Adipose tissue (tissue), 3 donors: ENCODE measurements around the gene EID2. TPM values are rescaled to one million over a fixed set of nuclear protein-coding genes. Genes with fewer than 3 reads are reported as not detected.

ENCODE experiments used
- H3K27ac ChIP-seq: one replicate; pipeline ENCODE4 v1.5.1; 2013; ENCODE audit warnings: low read depth, low read length
- WGBS, 3 donors: extraction: QIAGEN DNeasy Blood & Tissue Kit; methylation state at CpG; one replicate each; pipeline ENCODE4 v1.1.7; 2013; 5-methylcytosine and 5-hydroxymethylcytosine counted together
- polyA plus RNA-seq, 3 donors: library from polyadenylated mRNA; stranded (reverse); fragments of 200-250 nt; gene quantifications; one replicate each; pipeline ENCODE4 v1.2.3, GENCODE V29; 2013
- donor health status: healthy with polysubstance abuse.
- donor health status: Bipolar disorder and iron deficiency.
- donor health status: healthy.

EID2 gene
- polyA plus RNA-seq = 10 to 100 TPM in 1 of 3 donors, 1 to 10 TPM in 2; 5.2 to 11.1 (median 9.2) TPM

- peak within 1 kb of the TSS; percentile 56 for H3K27ac ChIP-seq
- WGBS, 3 donors = 0% methylated on average over 71 to 84 of the region's 84 CpGs
Measured at GRCh38 chr19:39539518-39540332, at the start of gene EID2. TSS of gene EID2 (minus strand) at chr19:39540161. CDS start at chr19:39540079, 82 bp downstream.

- no peak overlapping the region for H3K27ac ChIP-seq
- 32 to 37% (median 37%) methylated on average over 2 of the region's 2 CpGs for WGBS, 3 donors
Measured at GRCh38 chr19:39588066-39588465, 48.1 kb upstream of the EID2 start.

GRCh38 chr19:39587496-39587895, 47.5 kb upstream of the EID2 start:
- H3K27ac ChIP-seq = no peak overlapping the region
- 53 to 65% (median 58%) methylated on average over 4 of the region's 4 CpGs for WGBS, 3 donors

- WGBS, 3 donors = 57 to 69% (median 67%) methylated on average over 8 of the region's 8 CpGs
- H3K27ac ChIP-seq = no peak overlapping the region
Measured at GRCh38 chr19:39582891-39583625, 43.1 kb upstream of the EID2 start.

GRCh38 chr19:39582442-39582841, 42.5 kb upstream of the EID2 start:
- WGBS, 3 donors = 41 to 61% (median 57%) methylated on average over 4 of the region's 4 CpGs
- H3K27ac ChIP-seq = no peak overlapping the region

GRCh38 chr19:39568604-39569003, 28.6 kb upstream of the EID2 start:
- 43 to 69% (median 62%) methylated on average over 3 of the region's 3 CpGs for WGBS, 3 donors
- no peak overlapping the region for H3K27ac ChIP-seq

- 37 to 48% (median 43%) methylated on average over 3 of the region's 3 CpGs for WGBS, 3 donors
- no peak overlapping the region for H3K27ac ChIP-seq
Measured at GRCh38 chr19:39566064-39566463, 26.1 kb upstream of the EID2 start.

- H3K27ac ChIP-seq = no peak overlapping the region
- 72 to 82% (median 73%) methylated on average over 2 of the region's 2 CpGs for WGBS, 3 donors
Measured at GRCh38 chr19:39563408-39563807, 23.4 kb upstream of the EID2 start.

- 67 to 72% (median 68%) methylated on average over 6 of the region's 6 CpGs for WGBS, 3 donors
Measured at GRCh38 chr19:39558624-39559117, 18.7 kb upstream of the EID2 start.

GRCh38 chr19:39557811-39558623, 18.1 kb upstream of the EID2 start:
- 54 to 71% (median 67%) methylated on average over 5 of the region's 5 CpGs for WGBS, 3 donors
- H3K27ac ChIP-seq = no peak overlapping the region

More at GRCh38 chr19:39558624-39559117, 18.7 kb upstream of the EID2 start:
- no peak overlapping the region for H3K27ac ChIP-seq

GRCh38 chr19:39555883-39556282, 15.9 kb upstream of the EID2 start:
- 44 to 61% (median 52%) methylated on average over 1 of the region's 1 CpG for WGBS, 3 donors
- no peak overlapping the region for H3K27ac ChIP-seq

GRCh38 chr19:39554701-39555311, 14.8 kb upstream of the EID2 start:
- 53 to 78% (median 69%) methylated on average over 4 of the region's 4 CpGs for WGBS, 3 donors
- no peak overlapping the region for H3K27ac ChIP-seq

- no peak overlapping the region for H3K27ac ChIP-seq
- 66 to 68% (median 68%) methylated on average over 7 of the region's 7 CpGs for WGBS, 3 donors
Measured at GRCh38 chr19:39553082-39553652, 13.2 kb upstream of the EID2 start.

- WGBS, 3 donors = 70 to 89% (median 86%) methylated on average over 5 of the region's 5 CpGs
- no peak overlapping the region for H3K27ac ChIP-seq
Measured at GRCh38 chr19:39550197-39550596, 10.2 kb upstream of the EID2 start.

- no peak overlapping the region for H3K27ac ChIP-seq
- 45 to 62% (median 55%) methylated on average over 8 of the region's 8 CpGs for WGBS, 3 donors
Measured at GRCh38 chr19:39546599-39546998, 6.6 kb upstream of the EID2 start.

- 36 to 53% (median 41%) methylated on average over 1 of the region's 1 CpG for WGBS, 3 donors
Measured at GRCh38 chr19:39544911-39545310, 5.0 kb upstream of the EID2 start.

GRCh38 chr19:39544226-39544903, 4.4 kb upstream of the EID2 start:
- 78 to 90% (median 89%) methylated on average over 7 of the region's 7 CpGs for WGBS, 3 donors

More at GRCh38 chr19:39544911-39545310, 5.0 kb upstream of the EID2 start:
- no peak overlapping the region for H3K27ac ChIP-seq

More at GRCh38 chr19:39544226-39544903, 4.4 kb upstream of the EID2 start:
- no peak overlapping the region for H3K27ac ChIP-seq
